Activated naive CD4-positive, alpha-beta T cell treated with anti-CD3 and anti-CD28 coated beads, Interleukin-2, amount 10 ng/mL, durations not matched to agents 7 days and 5 days (primary cell): ENCODE results near the gene LHFPL3.

Experiments used
- CTCF ChIA-PET: fragments of 350-600 bp; sonication (Branson Sonifier 250); formaldehyde crosslinking; loops from one replicate; lab custom pipeline; 2021; ENCODE audit warnings: antibody characterized with exemption; lab: Charles Lee
- DNase-seq: peaks from one replicate; pipeline ENCODE4 v3.0.0-alpha.2; 2020
- H3K27ac Mint-ChIP-seq: one replicate; pipeline ENCODE4 v1.8.0; 2021; ENCODE audit warnings: mild to moderate bottlenecking, moderate library complexity, mixed read lengths
- H3K27me3 Mint-ChIP-seq: one replicate; pipeline ENCODE4 v1.8.0; 2021; ENCODE audit warnings: mild to moderate bottlenecking, mixed read lengths
- H3K36me3 Mint-ChIP-seq: one replicate; pipeline ENCODE4 v1.8.0; 2021; ENCODE audit warnings: mixed read lengths
- H3K4me1 Mint-ChIP-seq: one replicate; pipeline ENCODE4 v1.8.0; 2021; ENCODE audit warnings: mixed read lengths
- H3K4me3 Mint-ChIP-seq: one replicate; pipeline ENCODE4 v1.8.0; 2021; ENCODE audit warnings: mild to moderate bottlenecking, moderate library complexity, mixed read lengths
- H3K9me3 Mint-ChIP-seq: one replicate; pipeline ENCODE4 v1.8.0; 2021; ENCODE audit warnings: mixed read lengths

Gene LHFPL3

DNA sequence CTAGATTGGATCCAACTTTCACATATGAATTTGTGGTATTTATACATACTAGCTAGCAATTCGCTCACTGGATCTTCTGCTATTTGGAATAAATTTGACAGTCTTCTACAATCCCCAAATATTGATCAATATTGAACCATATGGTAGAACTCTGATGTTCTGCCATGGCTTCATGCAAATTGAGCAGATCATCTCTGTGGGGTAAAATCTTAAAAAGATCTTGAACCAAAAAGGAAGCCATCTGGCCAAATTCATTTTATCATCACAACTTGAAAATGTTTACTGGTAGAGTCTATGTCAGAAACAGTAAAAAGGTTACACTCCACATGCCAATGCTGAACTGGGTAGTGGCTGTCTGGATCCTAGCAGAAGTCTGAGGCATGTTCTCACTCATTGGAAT lies 80.0 kb downstream of the LHFPL3 start:
- Mint-ChIP-seq H3K4me1 (no peaks in the 10 kb centered on the region), H3K4me3 (no peak overlapping the region), H3K27me3 (no peaks in the 10 kb centered on the region), H3K27ac (no peak overlapping the region), H3K9me3 (no peaks in the 10 kb centered on the region), H3K36me3 (no peaks in the 10 kb centered on the region)
- CTCF ChIA-PET = no interaction called here
- no peak for DNase-seq

DNA sequence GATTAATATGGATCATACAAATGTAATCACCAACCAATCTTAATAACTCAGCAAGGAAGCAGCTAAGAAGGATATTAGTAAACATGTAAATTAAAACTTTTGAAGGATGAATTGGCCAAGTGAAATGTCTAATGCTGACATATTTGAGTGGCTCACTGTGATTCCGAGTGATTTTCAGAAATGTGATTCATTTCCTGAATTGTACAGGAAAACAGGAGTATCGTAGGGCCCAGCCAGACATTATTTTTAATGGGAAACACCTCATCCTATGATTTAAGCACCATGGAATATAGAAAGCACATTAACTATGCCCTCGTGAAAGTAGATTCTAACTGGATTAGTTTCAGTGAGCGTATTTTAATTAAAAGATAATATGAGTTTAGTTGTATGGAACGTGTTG lies 82.3 kb downstream of the LHFPL3 start:
- Mint-ChIP-seq H3K4me1 (no peaks in the 10 kb centered on the region), H3K4me3 (no peak overlapping the region), H3K27ac (no peak overlapping the region), H3K27me3 (no peaks in the 10 kb centered on the region), H3K36me3 (no peaks in the 10 kb centered on the region), H3K9me3 (no peaks in the 10 kb centered on the region)
- CTCF ChIA-PET = no interaction called here
- DNase-seq = no peak

DNA sequence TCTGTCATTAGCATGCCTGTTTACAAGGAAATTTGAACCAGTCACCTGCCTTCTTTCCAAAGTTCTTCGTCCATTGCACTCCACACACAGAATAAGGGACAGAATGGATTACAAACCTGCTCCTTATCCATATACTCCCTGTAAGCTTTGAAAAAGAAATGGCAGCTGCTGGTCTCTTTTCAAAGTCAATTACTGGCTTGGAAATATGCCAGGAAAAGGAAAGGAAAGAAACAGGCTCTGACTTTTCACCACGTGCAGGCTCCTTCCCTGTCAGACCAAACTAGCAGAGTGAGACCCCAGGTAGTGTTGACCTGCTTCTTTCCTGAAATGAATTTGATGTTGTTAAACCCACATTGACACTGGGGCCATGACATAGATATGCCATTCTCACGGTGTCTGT lies 84.5 kb downstream of the LHFPL3 start:
- Mint-ChIP-seq H3K9me3 (no peaks in the 10 kb centered on the region), H3K27me3 (no peaks in the 10 kb centered on the region)
- CTCF ChIA-PET = no interaction called here

DNA sequence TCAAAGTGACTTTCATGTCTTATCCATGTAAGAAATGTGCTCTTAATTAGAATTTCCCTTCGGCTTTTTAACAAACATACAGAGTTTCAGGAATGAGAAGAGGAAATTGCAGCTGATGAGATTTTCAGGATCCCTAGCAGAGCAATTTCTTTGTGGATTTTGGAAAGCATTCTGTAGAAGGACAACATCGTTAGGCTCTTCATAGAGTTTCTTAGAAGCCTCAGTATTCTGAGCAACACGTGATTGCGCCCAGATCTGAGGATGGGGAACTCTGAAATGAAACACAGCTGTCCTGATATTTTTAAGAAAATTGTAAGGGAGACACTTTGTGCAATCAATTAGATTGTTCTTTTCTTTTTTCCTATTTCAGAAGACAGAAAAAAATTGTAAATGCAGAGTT lies 85.8 kb downstream of the LHFPL3 start:
- Mint-ChIP-seq H3K4me1 (no peaks in the 10 kb centered on the region), H3K9me3 (no peaks in the 10 kb centered on the region), H3K27me3 (no peaks in the 10 kb centered on the region), H3K27ac (no peak overlapping the region), H3K4me3 (no peak overlapping the region), H3K36me3 (no peaks in the 10 kb centered on the region)
- CTCF ChIA-PET = interaction anchor here (0.7 kb wide), 1 partner anchor 430 kb away, joined by 4 read pairs; no protein-coding TSS in a partner anchor
- DNase-seq = no peak

More for the DNA sequence above, 84.5 kb downstream of the LHFPL3 start:
- DNase-seq = no peak
- no peak overlapping the region for H3K4me3 Mint-ChIP-seq
- no peaks in the 10 kb centered on the region for H3K36me3 Mint-ChIP-seq
- no peak overlapping the region for H3K27ac Mint-ChIP-seq
- no peaks in the 10 kb centered on the region for H3K4me1 Mint-ChIP-seq

DNA sequence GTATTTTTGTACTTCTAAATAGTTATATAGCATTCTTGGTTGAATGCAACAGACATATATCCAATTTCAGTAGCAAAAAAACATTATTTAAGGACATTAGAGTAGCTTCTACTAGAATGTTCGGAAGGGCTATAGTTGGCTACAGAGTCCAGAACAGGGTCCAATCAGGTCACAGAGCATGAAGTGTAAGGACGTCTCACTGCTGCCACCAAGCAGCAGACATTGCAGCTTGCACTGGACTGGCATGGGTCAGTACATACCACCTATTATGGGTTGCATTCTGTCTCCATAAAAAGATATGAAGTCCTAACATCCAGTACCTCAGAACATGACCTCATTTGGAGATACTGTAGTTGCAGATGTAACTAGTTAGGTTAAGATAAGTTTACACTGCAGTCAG lies 87.3 kb downstream of the LHFPL3 start:
- Mint-ChIP-seq H3K9me3 (no peaks in the 10 kb centered on the region), H3K27ac (no peak overlapping the region), H3K4me1 (no peaks in the 10 kb centered on the region), H3K27me3 (no peaks in the 10 kb centered on the region), H3K4me3 (no peak overlapping the region), H3K36me3 (no peaks in the 10 kb centered on the region)
- CTCF ChIA-PET = no interaction called here
- no peak for DNase-seq

DNA sequence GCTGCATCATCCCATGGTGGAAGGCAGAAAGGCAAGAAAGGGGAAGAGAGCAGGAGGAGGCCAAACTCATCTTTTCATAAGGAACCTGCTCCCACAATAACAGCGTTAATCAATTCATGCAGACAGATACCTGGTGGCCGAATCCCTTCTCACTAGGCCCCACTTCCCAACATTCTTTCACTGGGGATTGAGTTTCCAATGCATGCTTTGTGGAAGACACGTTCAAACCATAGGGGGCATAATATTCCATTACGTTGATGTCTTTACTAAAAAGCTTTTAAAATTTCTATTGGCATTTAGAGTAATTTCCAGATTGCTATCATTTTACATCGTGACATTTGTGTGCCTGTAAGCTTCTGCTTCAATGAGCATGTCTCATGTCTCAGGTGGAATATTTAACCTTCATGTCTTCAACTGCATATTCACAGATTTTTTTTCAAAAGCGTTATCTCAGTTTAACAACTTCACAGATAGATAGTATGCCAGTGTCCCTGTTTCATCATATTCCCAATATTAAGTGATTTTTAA lies 88.5 kb downstream of the LHFPL3 start:
- H3K4me1 Mint-ChIP-seq = no peaks in the 10 kb centered on the region
- no peaks in the 10 kb centered on the region for H3K9me3 Mint-ChIP-seq
- no peak overlapping the region for H3K4me3 Mint-ChIP-seq
- DNase-seq = no peak
- CTCF ChIA-PET = no interaction called here
- no peak overlapping the region for H3K27ac Mint-ChIP-seq
- no peaks in the 10 kb centered on the region for H3K27me3 Mint-ChIP-seq
- no peaks in the 10 kb centered on the region for H3K36me3 Mint-ChIP-seq

DNA sequence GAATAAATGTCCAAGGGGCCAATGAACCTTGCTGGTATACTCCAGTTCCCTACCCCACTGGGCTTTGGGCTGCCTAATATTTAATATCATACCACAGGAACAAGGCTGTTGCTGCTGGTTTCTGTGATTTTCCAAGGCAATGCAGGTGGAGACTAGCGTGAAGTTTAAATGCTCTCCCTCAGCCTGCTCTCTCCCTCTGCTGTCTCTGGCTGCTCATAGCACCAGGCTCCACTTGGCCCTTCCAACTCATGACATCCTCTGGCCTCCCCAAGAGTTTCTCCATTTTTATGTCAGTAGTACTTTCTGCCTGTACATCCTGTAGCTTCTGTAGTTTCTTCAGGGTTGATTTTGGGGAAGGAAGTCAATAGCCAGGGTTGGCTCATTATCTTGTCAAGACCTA lies 103.5 kb downstream of the LHFPL3 start:
- CTCF ChIA-PET = no interaction called here
- Mint-ChIP-seq H3K4me1 (no peaks in the 10 kb centered on the region), H3K4me3 (no peak overlapping the region), H3K36me3 (no peaks in the 10 kb centered on the region), H3K27me3 (no peaks in the 10 kb centered on the region), H3K9me3 (no peaks in the 10 kb centered on the region), H3K27ac (no peak overlapping the region)
- no peak for DNase-seq

DNA sequence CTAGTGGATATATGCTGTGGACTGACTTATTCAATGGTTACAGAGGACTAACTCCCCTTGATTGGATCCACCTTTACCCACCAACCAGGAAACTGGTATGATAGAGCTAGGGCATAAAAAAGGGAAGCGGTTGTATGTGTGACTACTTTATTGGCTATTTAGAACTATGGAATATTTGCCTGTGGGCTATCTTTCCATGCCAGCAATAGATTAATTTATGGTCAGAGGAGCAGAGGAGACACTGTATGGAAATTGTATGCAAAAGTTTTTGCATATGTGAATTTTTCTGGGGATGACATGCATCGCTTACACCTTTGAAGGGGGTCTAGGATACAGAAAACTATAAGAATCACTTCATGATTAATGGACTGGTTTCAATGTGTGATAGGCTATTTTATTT lies 105.7 kb downstream of the LHFPL3 start:
- H3K4me1 Mint-ChIP-seq = no peaks in the 10 kb centered on the region
- no peak for DNase-seq
- CTCF ChIA-PET = no interaction called here
- no peaks in the 10 kb centered on the region for H3K9me3 Mint-ChIP-seq
- no peaks in the 10 kb centered on the region for H3K27me3 Mint-ChIP-seq
- no peak overlapping the region for H3K4me3 Mint-ChIP-seq
- H3K36me3 Mint-ChIP-seq = no peaks in the 10 kb centered on the region
- H3K27ac Mint-ChIP-seq = no peak overlapping the region

DNA sequence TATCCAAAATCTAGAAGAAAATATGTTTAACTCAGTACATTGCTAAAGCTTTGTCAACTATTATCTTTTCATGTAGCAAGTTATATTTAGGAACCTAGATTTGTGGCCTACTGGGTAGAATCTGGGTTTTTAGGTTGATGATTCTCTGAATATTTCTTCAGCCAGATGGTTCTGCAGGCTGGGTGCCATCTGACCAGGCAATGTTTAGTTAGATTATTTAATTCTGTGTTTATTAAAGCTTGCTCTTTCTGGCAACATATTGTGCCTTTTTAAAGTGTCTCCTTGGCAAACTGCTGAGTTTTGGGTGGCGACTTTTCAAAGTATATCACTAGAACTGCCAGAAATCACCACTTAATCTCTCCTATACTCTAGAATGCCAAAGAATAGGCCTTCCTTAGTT lies 114.1 kb downstream of the LHFPL3 start:
- CTCF ChIA-PET = no interaction called here
- no peaks in the 10 kb centered on the region for H3K36me3 Mint-ChIP-seq
- H3K9me3 Mint-ChIP-seq = no peaks in the 10 kb centered on the region
- H3K4me3 Mint-ChIP-seq = no peak overlapping the region
- no peak overlapping the region for H3K27ac Mint-ChIP-seq
- DNase-seq = no peak
- no peaks in the 10 kb centered on the region for H3K4me1 Mint-ChIP-seq
- no peaks in the 10 kb centered on the region for H3K27me3 Mint-ChIP-seq

DNA sequence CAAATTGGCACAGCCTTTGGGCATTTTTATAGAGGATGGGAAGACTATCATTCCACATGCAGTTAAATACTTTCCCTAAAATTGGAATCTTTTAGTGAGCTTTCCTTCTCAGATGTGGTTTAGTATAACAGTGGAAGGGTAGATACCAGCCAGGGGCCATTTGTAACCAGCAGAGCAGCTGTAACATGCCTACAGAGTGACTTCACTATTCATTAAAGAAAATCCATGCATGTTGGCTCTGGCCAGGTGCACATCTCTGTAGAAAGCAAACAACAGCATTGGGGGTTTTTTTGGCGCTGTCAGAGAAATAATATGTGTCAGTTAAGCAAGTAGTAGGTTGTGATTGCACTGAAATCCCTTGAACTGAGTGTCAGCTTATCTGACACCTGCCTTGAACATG lies 115.6 kb downstream of the LHFPL3 start:
- CTCF ChIA-PET = no interaction called here
- Mint-ChIP-seq H3K27ac (no peak overlapping the region), H3K27me3 (no peaks in the 10 kb centered on the region), H3K36me3 (no peaks in the 10 kb centered on the region), H3K4me3 (no peak overlapping the region), H3K9me3 (no peaks in the 10 kb centered on the region), H3K4me1 (no peaks in the 10 kb centered on the region)
- no peak for DNase-seq

DNA sequence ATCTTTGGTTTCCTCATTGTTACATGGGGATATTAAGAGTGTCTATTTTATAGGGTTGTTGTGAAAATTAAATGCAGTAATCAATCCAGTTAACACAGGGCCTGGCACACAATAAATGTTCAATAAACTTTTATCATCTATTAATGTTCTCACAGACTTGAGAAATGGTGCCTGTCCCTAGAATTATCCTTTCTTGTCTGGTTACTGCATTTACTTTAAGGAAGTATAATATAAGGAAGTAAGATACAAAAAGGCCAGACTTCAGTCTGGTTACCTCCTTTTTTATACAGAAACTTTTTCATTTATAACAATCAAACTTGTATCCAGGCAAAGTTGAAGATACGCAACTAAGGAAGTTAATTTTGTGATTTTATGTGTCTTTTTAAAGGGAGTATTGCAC lies 117.0 kb downstream of the LHFPL3 start:
- Mint-ChIP-seq H3K27ac (no peak overlapping the region), H3K4me1 (no peaks in the 10 kb centered on the region), H3K27me3 (no peaks in the 10 kb centered on the region), H3K4me3 (no peak overlapping the region), H3K36me3 (no peaks in the 10 kb centered on the region), H3K9me3 (no peaks in the 10 kb centered on the region)
- no peak for DNase-seq
- CTCF ChIA-PET = no interaction called here

DNA sequence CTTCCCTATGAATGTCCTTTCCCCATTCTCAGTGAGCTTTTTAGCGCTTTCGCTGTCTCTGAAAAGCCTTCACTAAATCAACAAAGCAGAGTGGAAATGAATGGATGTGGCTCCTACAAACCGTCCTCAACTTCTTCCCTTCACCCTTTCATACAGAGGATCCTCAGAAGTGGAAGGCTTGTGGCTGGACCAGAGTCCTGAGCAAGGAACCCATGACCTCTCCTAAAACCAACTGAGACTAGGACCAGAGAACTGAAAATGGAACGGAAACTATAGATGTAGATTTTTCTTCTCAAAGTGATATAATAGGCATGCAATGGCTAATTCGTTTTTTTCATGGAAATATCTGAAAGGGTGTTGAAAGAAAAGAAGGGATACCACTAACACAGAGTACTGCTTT lies 122.5 kb downstream of the LHFPL3 start:
- Mint-ChIP-seq H3K4me3 (no peak overlapping the region), H3K9me3 (no peaks in the 10 kb centered on the region), H3K27me3 (no peaks in the 10 kb centered on the region), H3K27ac (no peak overlapping the region), H3K4me1 (no peaks in the 10 kb centered on the region), H3K36me3 (no peaks in the 10 kb centered on the region)
- DNase-seq = no peak
- CTCF ChIA-PET = no interaction called here

DNA sequence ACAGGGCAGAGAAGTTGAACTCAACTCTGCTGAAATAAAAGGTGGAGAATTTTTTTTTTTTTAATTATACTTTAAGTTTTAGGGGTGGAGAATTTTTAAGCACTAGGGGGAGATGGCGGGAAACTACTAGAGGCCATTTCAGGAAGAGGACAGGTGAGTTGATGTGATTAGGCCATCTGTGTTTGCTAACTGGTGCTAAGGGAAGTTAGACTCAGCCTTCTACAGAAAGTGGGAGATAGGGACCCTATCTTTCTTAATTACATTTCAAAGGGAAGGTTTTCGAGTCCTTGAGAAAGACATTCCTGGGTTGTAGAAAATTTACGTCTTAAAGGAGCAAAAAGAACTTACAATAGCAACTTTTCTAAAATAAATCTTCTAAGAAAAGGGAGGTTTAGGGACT lies 124.8 kb downstream of the LHFPL3 start:
- Mint-ChIP-seq H3K27me3 (no peaks in the 10 kb centered on the region), H3K4me1 (no peaks in the 10 kb centered on the region), H3K9me3 (no peaks in the 10 kb centered on the region), H3K36me3 (no peaks in the 10 kb centered on the region), H3K4me3 (no peak overlapping the region), H3K27ac (no peak overlapping the region)
- CTCF ChIA-PET = no interaction called here
- DNase-seq = no peak

DNA sequence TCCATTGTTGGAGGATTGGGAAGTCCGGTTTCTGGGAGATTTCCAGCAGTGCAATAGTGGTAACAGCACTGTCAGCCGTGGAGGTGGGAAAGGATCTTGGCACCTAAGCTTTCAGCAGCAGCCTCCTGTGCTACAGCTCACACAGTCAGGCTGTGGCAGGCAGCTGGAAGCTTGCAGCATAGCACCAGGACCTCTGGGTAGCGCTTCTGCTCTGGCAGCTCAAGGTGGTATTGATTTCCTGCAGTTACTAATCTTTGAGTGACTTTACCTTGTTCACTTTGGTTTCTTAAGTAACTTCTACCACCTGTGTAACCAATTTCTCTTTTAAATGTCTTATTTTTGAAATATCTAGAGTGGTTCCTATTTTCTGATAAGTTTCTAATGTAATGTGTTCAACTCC lies 130.5 kb downstream of the LHFPL3 start:
- Mint-ChIP-seq H3K27ac (no peak overlapping the region), H3K9me3 (peaks cover 3% of the 10 kb centered on the region), H3K27me3 (no peaks in the 10 kb centered on the region), H3K36me3 (no peaks in the 10 kb centered on the region), H3K4me1 (no peaks in the 10 kb centered on the region), H3K4me3 (no peak overlapping the region)
- CTCF ChIA-PET = no interaction called here
- DNase-seq = no peak

DNA sequence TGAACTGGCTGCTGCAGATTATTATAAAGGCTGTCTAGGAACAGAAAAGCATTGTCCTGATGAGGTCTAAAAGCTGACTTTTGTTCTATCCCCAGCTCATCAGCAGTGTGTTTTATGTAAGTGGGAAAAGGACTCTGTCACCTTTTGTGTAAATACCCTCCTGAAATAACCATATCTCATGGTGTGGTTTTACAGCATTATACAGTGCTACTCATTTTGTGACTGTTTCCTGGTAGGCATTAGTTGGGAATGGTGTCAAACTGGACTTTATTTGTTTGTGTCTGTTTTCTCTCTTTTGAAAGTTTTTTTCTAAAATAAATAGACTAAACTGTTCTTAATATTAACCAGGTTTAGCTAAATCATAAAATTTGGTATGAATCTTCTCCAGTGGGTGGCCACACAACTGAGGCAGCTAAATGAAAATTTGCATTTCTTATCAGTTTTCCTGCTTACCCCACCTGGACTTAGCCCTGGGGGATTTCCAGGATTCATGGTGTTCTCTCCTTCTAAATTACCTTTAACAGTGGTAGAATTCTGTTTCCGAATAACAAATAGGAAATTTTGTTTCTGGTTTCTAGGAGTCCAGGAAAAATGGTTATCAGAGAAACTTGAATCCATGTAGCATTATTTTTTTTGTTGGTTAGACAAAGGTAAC lies 140.9 kb downstream of the LHFPL3 start:
- Mint-ChIP-seq H3K4me1 (no peaks in the 10 kb centered on the region), H3K27me3 (no peaks in the 10 kb centered on the region), H3K36me3 (no peaks in the 10 kb centered on the region), H3K4me3 (no peak overlapping the region), H3K9me3 (peaks cover 6% of the 10 kb centered on the region), H3K27ac (no peak overlapping the region)
- CTCF ChIA-PET = no interaction called here
- DNase-seq = no peak

DNA sequence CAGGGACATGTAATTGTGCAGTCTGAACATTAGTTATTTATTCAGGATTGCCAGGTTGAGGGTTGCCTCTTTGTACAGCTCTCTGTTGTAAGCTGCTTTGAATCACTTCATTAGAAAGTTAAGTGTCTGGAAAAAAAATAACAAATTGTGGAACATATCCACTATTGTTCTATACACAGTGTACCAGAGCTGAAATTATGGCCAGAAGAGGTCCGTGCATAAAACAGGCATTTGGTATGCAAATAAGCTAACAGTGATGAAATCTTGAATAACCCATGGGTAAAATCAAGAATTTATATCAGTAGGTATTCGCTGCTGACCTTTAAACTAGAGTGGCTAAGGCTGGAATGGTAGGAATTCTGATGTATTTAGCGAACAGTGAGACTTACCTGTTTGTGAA lies 152.1 kb downstream of the LHFPL3 start:
- DNase-seq = no peak
- no peaks in the 10 kb centered on the region for H3K36me3 Mint-ChIP-seq
- no peak overlapping the region for H3K27ac Mint-ChIP-seq
- H3K9me3 Mint-ChIP-seq = no peaks in the 10 kb centered on the region
- no peak overlapping the region for H3K4me3 Mint-ChIP-seq
- H3K4me1 Mint-ChIP-seq = no peaks in the 10 kb centered on the region
- CTCF ChIA-PET = no interaction called here
- H3K27me3 Mint-ChIP-seq = no peaks in the 10 kb centered on the region
